ENCODE results near the gene SLC8B1.

The SLC8B1 gene

DNA sequence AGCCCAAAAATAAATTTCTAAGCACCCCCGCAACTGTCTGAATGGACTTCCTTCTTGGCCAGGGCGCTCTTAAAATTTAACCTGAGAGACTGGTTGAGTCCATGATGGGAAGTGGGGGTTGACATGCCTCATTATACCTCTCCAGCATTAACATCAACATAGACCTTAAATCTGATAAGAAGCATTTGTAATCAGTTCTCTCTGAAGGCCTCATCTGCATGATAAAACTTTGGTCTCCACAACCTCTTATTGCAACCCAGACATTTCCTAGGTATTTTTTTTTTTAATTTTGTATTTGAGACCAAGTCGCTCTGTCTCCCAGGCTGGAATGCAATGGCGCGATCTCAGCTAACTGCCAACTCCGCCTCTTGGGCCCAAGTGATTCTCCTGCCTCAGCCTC, 10.4 kb upstream of the SLC8B1 start:
- ATAC-seq (replicated peaks): no peak
- H3K27ac Mint-ChIP-seq: no peak overlapping the region
- H3K4me1 Mint-ChIP-seq (ENCODE audit: low read depth in 2 of 2): no peaks in the 10 kb centered on the region
- DNase-seq: no peak
- H3K9me3 Mint-ChIP-seq: no peaks in the 10 kb centered on the region
- H3K4me3 Mint-ChIP-seq: no peak overlapping the region
- H3K27me3 Mint-ChIP-seq: peaks cover 9 to 19% of the 10 kb centered on the region in 2 donors
- H3K36me3 Mint-ChIP-seq (ENCODE audit: insufficient read depth): no peaks in the 10 kb centered on the region

DNA sequence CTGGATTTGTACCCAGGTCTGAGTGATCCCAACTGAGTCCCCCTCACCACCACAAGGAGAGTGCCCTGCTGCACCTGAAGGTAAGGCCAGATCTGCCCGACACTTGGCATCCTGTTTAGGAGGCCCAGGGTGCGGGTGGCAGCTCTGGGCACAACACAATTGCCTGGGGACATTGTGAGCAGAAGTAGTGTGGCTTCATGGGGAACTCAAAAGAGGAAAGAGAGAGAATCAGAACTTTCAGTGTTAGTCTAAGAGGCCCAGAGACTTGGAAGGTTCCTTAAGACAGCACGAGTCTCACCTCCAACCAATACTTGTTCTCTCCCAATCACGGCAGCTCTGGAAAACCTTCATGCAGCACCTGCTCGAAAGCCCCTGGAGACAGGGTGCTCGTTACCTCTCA, 6.6 kb upstream of the SLC8B1 start:
- Mint-ChIP-seq H3K27ac (no peak overlapping the region), H3K4me1 (ENCODE audit: low read depth in 2 of 2) (peaks cover 0 to 1% of the 10 kb centered on the region in 2 donors), H3K36me3 (ENCODE audit: insufficient read depth) (no peaks in the 10 kb centered on the region), H3K4me3 (no peak overlapping the region), H3K9me3 (no peaks in the 10 kb centered on the region), H3K27me3 (peaks cover 0 to 10% of the 10 kb centered on the region in 2 donors)
- ATAC-seq (replicated peaks): no peak
- no peak for DNase-seq

- Mint-ChIP-seq H3K4me3 (no peak overlapping the region), H3K27me3 (peaks cover 0 to 11% of the 10 kb centered on the region in 2 donors), H3K9me3 (no peaks in the 10 kb centered on the region), H3K4me1 (ENCODE audit: low read depth in 2 of 2) (peaks cover 2 to 5% of the 10 kb centered on the region in 2 donors), H3K36me3 (ENCODE audit: insufficient read depth) (peaks cover 4% of the 10 kb centered on the region), H3K27ac (peak overlapping the region in 1 of 2 donors; percentile 27)
- ATAC-seq (replicated peaks) (no peak), DNase-seq (no peak)
Observed at GRCh38 chr12:113340061-113340460, 5.2 kb upstream of the SLC8B1 start.

DNA sequence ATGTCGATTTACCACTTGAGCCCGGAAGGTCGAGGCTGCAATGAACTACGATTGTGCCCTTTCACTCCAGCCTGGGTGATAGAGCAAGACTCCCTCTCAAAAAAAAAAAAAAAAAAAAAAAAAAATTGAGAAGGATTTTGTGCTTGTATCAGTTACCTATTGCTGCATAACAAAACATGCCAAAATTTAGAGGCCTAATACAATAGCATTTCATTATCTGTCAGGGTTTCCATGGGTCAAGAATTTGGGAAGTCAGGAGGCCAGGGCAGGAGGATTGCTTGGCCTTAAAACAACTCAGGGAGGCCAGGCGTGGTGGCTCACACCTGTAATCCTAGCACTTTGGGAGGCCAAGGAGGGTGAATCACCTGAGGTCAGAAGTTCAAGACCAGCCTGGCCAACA, 4.6 kb upstream of the SLC8B1 start:
- H3K4me3 Mint-ChIP-seq: no peak overlapping the region
- H3K4me1 Mint-ChIP-seq (ENCODE audit: low read depth in 2 of 2): peaks cover 4 to 8% of the 10 kb centered on the region in 2 donors
- H3K27me3 Mint-ChIP-seq: peaks cover 0 to 11% of the 10 kb centered on the region in 2 donors
- no peak overlapping the region for H3K27ac Mint-ChIP-seq
- peaks cover 4% of the 10 kb centered on the region for H3K36me3 Mint-ChIP-seq (ENCODE audit: insufficient read depth)
- DNase-seq (no peak), ATAC-seq (replicated peaks) (no peak)
- H3K9me3 Mint-ChIP-seq: no peaks in the 10 kb centered on the region

- Mint-ChIP-seq H3K36me3 (ENCODE audit: insufficient read depth) (peaks cover 9% of the 10 kb centered on the region), H3K27me3 (peaks cover 0 to 11% of the 10 kb centered on the region in 2 donors), H3K27ac (peak overlapping the region; percentile 83 to 85), H3K9me3 (no peaks in the 10 kb centered on the region), H3K4me3 (peak overlapping the region; percentile 93 to 95), H3K4me1 (ENCODE audit: low read depth in 2 of 2) (peaks cover 14 to 45% of the 10 kb centered on the region in 2 donors)
- DNase-seq (peak in 1 of 3 experiments; percentile 4), ATAC-seq (replicated peaks) (peak; percentile 15)
Observed at GRCh38 chr12:113333877-113334785, 778 bp downstream of the SLC8B1 start.

DNA sequence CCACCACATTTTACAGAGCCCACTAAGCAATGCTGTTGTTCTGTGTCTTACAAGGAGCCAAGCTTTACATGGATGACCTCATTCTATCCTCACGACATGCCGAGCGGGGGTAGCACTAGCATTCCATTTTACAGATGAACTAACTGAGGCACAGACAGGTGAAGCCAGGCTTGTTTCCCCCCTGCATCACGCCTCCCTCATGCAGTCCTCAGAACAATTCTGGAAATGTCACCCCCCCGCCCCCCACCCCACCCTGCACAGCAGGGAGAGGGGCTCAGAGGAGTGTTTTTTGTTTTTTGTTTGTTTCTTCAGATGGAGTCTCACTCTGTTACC, 1.5 kb downstream of the SLC8B1 start:
- peaks cover 15 to 52% of the 10 kb centered on the region in 2 donors for H3K4me1 Mint-ChIP-seq (ENCODE audit: low read depth in 2 of 2)

DNA sequence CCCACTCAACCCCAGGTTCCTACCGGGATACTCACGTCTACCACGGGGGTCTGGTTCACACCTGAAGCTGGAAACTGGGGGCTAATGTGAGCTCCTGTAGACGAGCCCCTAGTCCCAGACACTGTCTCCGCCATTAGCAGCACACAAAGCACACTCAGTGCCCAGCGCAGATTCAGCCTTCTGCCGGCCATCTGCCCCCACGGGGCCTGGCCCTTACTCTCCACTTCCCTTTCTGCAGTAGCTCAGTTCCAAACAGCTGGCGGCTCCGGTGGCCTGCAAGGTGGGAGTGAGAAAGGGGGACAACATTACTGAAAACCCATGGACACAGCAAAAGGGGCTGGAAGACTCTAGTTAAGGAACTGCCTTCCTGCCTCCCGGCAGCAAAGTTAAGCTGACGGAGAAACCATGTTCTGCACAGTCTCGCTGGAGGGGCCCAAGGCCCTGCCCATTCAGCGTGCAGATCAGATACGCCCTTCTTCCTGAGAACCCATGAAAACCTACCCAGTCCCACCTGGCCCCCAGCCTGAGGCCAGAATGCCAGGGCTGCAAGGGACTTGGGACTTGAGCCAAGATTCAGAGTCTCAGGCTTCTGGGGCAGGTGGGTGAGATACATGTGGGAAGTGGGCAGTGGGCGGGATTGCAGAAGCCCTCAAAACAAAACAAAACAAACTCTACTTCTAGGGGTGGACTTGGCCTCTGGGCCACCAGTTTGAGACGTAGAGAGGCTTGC, 2.1 kb downstream of the SLC8B1 start:
- H3K27me3 Mint-ChIP-seq: peaks cover 0 to 11% of the 10 kb centered on the region in 2 donors
- DNase-seq (no peak), ATAC-seq (replicated peaks) (no peak)
- H3K4me1 Mint-ChIP-seq (ENCODE audit: low read depth in 2 of 2): peaks cover 16 to 55% of the 10 kb centered on the region in 2 donors
- H3K9me3 Mint-ChIP-seq: no peaks in the 10 kb centered on the region
- peaks cover 9% of the 10 kb centered on the region for H3K36me3 Mint-ChIP-seq (ENCODE audit: insufficient read depth)
- no peak overlapping the region for H3K4me3 Mint-ChIP-seq
- H3K27ac Mint-ChIP-seq: no peak overlapping the region

More for the DNA sequence above, 1.5 kb downstream of the SLC8B1 start:
- H3K9me3 Mint-ChIP-seq: no peaks in the 10 kb centered on the region
- no peak for DNase-seq
- peak overlapping the region; percentile 93 to 95 for H3K4me3 Mint-ChIP-seq
- peak overlapping the region in 1 of 2 donors; percentile 83 for H3K27ac Mint-ChIP-seq
- H3K36me3 Mint-ChIP-seq (ENCODE audit: insufficient read depth): peaks cover 9% of the 10 kb centered on the region
- peaks cover 0 to 11% of the 10 kb centered on the region in 2 donors for H3K27me3 Mint-ChIP-seq
- no peak for ATAC-seq (replicated peaks)

- H3K27ac Mint-ChIP-seq: no peak overlapping the region
- H3K36me3 Mint-ChIP-seq (ENCODE audit: insufficient read depth): peaks cover 11% of the 10 kb centered on the region
- DNase-seq: no peak
- H3K4me1 Mint-ChIP-seq (ENCODE audit: low read depth in 2 of 2): peaks cover 16 to 50% of the 10 kb centered on the region in 2 donors
- no peaks in the 10 kb centered on the region for H3K27me3 Mint-ChIP-seq
- ATAC-seq (replicated peaks): no peak
- H3K4me3 Mint-ChIP-seq: no peak overlapping the region
- no peaks in the 10 kb centered on the region for H3K9me3 Mint-ChIP-seq
Observed at GRCh38 chr12:113330505-113330904, 4.4 kb downstream of the SLC8B1 start.

GRCh38 chr12:113329791-113330417, 5.0 kb downstream of the SLC8B1 start:
- DNase-seq (no peak), ATAC-seq (replicated peaks) (no peak)
- no peaks in the 10 kb centered on the region for H3K9me3 Mint-ChIP-seq
- H3K27me3 Mint-ChIP-seq: no peaks in the 10 kb centered on the region
- no peak overlapping the region for H3K4me3 Mint-ChIP-seq
- H3K36me3 Mint-ChIP-seq (ENCODE audit: insufficient read depth): peaks cover 13% of the 10 kb centered on the region
- peaks cover 14 to 52% of the 10 kb centered on the region in 2 donors for H3K4me1 Mint-ChIP-seq (ENCODE audit: low read depth in 2 of 2)
- no peak overlapping the region for H3K27ac Mint-ChIP-seq

- DNase-seq: no peak
- Mint-ChIP-seq H3K9me3 (no peaks in the 10 kb centered on the region), H3K27ac (peak overlapping the region in 1 of 2 donors; percentile 57), H3K36me3 (ENCODE audit: insufficient read depth) (peaks cover 16% of the 10 kb centered on the region), H3K27me3 (no peaks in the 10 kb centered on the region), H3K4me3 (no peak overlapping the region), H3K4me1 (ENCODE audit: low read depth in 2 of 2) (peaks cover 10 to 48% of the 10 kb centered on the region in 2 donors)
- no peak for ATAC-seq (replicated peaks)
Observed at GRCh38 chr12:113329022-113329790, 5.7 kb downstream of the SLC8B1 start.

- H3K27me3 Mint-ChIP-seq: no peaks in the 10 kb centered on the region
- H3K27ac Mint-ChIP-seq: no peak overlapping the region
- H3K36me3 Mint-ChIP-seq (ENCODE audit: insufficient read depth): peaks cover 16% of the 10 kb centered on the region
- no peak overlapping the region for H3K4me3 Mint-ChIP-seq
- ATAC-seq (replicated peaks): no peak
- DNase-seq: no peak
- H3K9me3 Mint-ChIP-seq: no peaks in the 10 kb centered on the region
- H3K4me1 Mint-ChIP-seq (ENCODE audit: low read depth in 2 of 2): peaks cover 9 to 41% of the 10 kb centered on the region in 2 donors
Observed at GRCh38 chr12:113328368-113328889, 6.5 kb downstream of the SLC8B1 start.

GRCh38 chr12:113326775-113327395, 8.0 kb downstream of the SLC8B1 start:
- Mint-ChIP-seq H3K27me3 (no peaks in the 10 kb centered on the region), H3K27ac (no peak overlapping the region), H3K9me3 (no peaks in the 10 kb centered on the region), H3K4me1 (ENCODE audit: low read depth in 2 of 2) (peaks cover 7 to 32% of the 10 kb centered on the region in 2 donors), H3K36me3 (ENCODE audit: insufficient read depth) (peaks cover 18% of the 10 kb centered on the region), H3K4me3 (no peak overlapping the region)
- ATAC-seq (replicated peaks) (no peak), DNase-seq (no peak)

All from effector memory CD8-positive, alpha-beta T cell (primary cell).